Effector memory CD4-positive, alpha-beta T cell (primary cell): ENCODE results near the gene HIGD2A.
A peak's percentile ranks its signal among the peaks of the same experiment; 100 is the strongest.

Source experiments
- DNase-seq, 3 donors: peaks; one replicate each; pipeline ENCODE4 v3.0.0-alpha.2; 2020
- H3K27ac ChIP-seq: 2 replicates; pipeline ENCODE4 v1.7.0; 2013; ENCODE audit warnings: mild to moderate bottlenecking, low read length, moderate library complexity; ENCODE audit not compliant: insufficient read depth, poor library complexity, severe bottlenecking
- H3K27me3 ChIP-seq: replicated peaks from 2 replicates; pipeline ENCODE4 v1.7.0; 2013; ENCODE audit warnings: mild to moderate bottlenecking, low read length; ENCODE audit not compliant: insufficient read depth, control insufficient read depth, poor library complexity, severe bottlenecking
- H3K36me3 ChIP-seq: 2 replicates; pipeline ENCODE4 v1.7.0; 2013; ENCODE audit warnings: mild to moderate bottlenecking, low read length, moderate library complexity; ENCODE audit not compliant: control insufficient read depth, insufficient read depth
- H3K4me1 ChIP-seq: 2 replicates; pipeline ENCODE4 v1.7.0; 2013; ENCODE audit warnings: low read length, mild to moderate bottlenecking; ENCODE audit not compliant: control insufficient read depth, insufficient read depth, poor library complexity, severe bottlenecking
- H3K4me3 ChIP-seq: 2 replicates; pipeline ENCODE4 v1.7.0; 2013; ENCODE audit warnings: low read length, low read depth, mild to moderate bottlenecking; ENCODE audit not compliant: insufficient read depth, poor library complexity, severe bottlenecking
- H3K9me3 ChIP-seq: 2 replicates; pipeline ENCODE4 v1.7.0; 2013; ENCODE audit warnings: mild to moderate bottlenecking, low read length, moderate library complexity; ENCODE audit not compliant: control insufficient read depth

HIGD2A gene

GRCh38 chr5:176356179-176356566 lies 32.4 kb upstream of the HIGD2A start:
- Histone ChIP-seq H3K4me3 (no peak overlapping the region), H3K4me1 (no peaks in the 10 kb centered on the region), H3K27me3 (no peaks in the 10 kb centered on the region), H3K9me3 (no peaks in the 10 kb centered on the region), H3K27ac (no peak overlapping the region), H3K36me3 (peaks cover 52% of the 10 kb centered on the region)
- DNase-seq, result no peak

- Histone ChIP-seq H3K4me3 (no peak overlapping the region), H3K9me3 (no peaks in the 10 kb centered on the region)
- DNase-seq, result no peak
These were observed 28.9 kb upstream of the HIGD2A start for GRCh38 chr5:176359658-176360057.

GRCh38 chr5:176360894-176361436 lies 27.6 kb upstream of the HIGD2A start:
- no peak for DNase-seq
- Histone ChIP-seq H3K36me3 (peaks cover 20% of the 10 kb centered on the region), H3K9me3 (no peaks in the 10 kb centered on the region), H3K27ac (peak overlapping the region; percentile 74), H3K4me3 (peak overlapping the region; percentile 77), H3K27me3 (no peaks in the 10 kb centered on the region), H3K4me1 (peaks cover 7% of the 10 kb centered on the region)

More at GRCh38 chr5:176359658-176360057, 28.9 kb upstream of the HIGD2A start:
- H3K27ac ChIP-seq, result no peak overlapping the region
- no peaks in the 10 kb centered on the region for H3K27me3 ChIP-seq
- peaks cover 6% of the 10 kb centered on the region for H3K4me1 ChIP-seq
- peaks cover 25% of the 10 kb centered on the region for H3K36me3 ChIP-seq

GRCh38 chr5:176361437-176362232 lies 26.9 kb upstream of the HIGD2A start, which contains the start of gene KIAA1191:
TSS of gene KIAA1191 (minus strand) at chr5:176361764. CDS start at chr5:176359508, 2,256 bp downstream.
- Histone ChIP-seq H3K27me3 (no peaks in the 10 kb centered on the region), H3K36me3 (peaks cover 13% of the 10 kb centered on the region), H3K4me1 (peaks cover 12% of the 10 kb centered on the region), H3K4me3 (peak within 1 kb of the TSS; percentile 77), H3K9me3 (no peaks in the 10 kb centered on the region), H3K27ac (peak within 1 kb of the TSS; percentile 74)
- peak; percentile 89 to 92 (median 91) for DNase-seq

DNA sequence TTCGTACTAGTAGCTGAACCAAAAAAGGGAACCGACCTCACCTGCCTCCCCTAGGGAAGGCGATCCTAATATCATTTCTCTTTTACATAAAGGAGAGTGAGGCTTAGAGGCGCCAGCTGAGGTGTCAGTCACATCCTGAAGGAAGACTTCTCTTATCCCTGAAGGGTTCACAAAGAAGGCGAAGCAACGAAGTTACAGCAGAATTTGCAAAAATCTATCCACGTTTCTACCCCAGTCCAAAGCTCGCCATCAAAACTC lies 26.4 kb upstream of the HIGD2A start:
- H3K27me3 ChIP-seq, result no peaks in the 10 kb centered on the region
- H3K27ac ChIP-seq, result peak overlapping the region; percentile 74
- DNase-seq, result no peak
- H3K9me3 ChIP-seq, result no peaks in the 10 kb centered on the region
- H3K4me3 ChIP-seq, result no peak overlapping the region
- peaks cover 11% of the 10 kb centered on the region for H3K36me3 ChIP-seq
- H3K4me1 ChIP-seq, result peaks cover 12% of the 10 kb centered on the region

DNA sequence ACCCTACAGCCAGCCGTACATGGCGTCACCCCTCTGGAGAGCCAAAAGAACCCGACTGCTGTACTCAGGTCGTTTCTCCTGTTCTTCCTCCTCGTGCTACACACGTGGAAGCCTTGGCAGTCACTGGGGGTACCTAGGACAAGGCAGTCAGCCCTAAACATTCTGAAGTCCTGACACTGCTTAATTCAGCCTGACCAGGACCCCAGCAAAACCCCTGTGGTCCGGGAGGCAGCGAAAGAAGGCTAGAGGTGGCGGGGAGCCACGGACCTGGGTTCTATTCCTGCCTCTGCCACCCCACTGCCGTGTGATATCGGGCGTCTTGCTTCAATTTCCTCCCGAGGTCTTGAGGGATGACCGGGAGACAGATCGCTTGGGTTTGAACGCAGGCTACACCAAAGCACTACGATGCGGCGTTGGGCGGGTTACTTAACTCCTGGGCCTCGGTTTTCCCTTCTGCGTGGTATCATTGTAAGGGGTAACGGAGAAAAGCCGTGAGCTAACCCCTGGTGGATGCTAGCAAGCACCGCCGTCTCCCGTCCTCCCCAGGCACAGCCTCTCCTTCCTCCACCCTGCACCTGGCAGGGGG lies 23.7 kb upstream of the HIGD2A start:
- Histone ChIP-seq H3K4me1 (peaks cover 12% of the 10 kb centered on the region), H3K36me3 (no peaks in the 10 kb centered on the region), H3K27ac (peak overlapping the region; percentile 46), H3K9me3 (no peaks in the 10 kb centered on the region), H3K27me3 (no peaks in the 10 kb centered on the region), H3K4me3 (peak overlapping the region; percentile 79)
- DNase-seq, result no peak

DNA sequence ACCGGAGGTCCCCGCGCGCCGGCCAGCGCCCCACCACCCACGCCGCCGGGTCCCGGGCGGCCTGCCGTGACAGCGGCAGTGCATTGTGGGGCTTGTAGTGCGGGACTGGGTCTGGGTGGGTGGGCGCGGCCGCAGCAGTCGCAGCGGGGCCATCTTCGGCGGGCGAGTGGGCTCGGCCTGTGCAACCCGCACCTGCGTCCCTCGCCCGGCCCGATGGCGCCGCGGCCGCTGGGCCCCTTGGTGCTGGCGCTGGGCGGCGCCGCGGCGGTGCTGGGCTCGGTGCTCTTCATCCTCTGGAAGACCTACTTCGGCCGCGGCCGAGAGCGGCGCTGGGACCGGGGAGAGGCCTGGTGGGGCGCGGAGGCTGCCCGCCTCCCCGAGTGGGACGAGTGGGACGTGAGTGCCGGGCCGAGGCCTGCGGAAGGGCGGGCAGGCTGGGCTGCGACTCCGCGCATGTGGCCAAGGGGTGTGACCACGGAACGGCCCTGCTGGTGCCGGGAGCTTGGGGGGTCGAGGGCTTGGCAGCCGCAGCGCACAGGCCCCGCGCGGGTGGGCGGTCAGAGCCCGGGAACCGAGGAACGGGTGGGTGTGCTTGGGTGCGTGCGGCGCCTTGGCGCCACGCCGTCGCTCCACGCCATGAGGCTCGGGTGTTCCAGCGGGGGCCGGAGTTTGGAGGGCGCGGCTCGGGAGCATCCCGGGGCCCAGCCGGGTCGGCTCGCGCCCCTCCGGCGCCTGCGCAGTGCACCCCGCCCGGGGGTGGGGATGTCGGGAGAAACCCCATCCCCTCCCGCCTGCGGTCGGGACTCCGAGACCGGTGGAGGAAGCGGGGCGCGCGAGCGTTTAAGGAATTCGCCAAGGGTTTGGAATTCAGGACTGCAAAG lies 23.0 kb upstream of the HIGD2A start, which contains the start of gene ARL10:
ARL10 (plus strand) TSS at position 137 of the 881 bp plus-strand sequence; CDS start at position 214, 77 bp downstream.
- Histone ChIP-seq H3K27ac (peak within 1 kb of the TSS; percentile 46), H3K4me3 (peak within 1 kb of the TSS; percentile 79), H3K9me3 (no peaks in the 10 kb centered on the region), H3K36me3 (peaks cover 2% of the 10 kb centered on the region), H3K27me3 (no peaks in the 10 kb centered on the region), H3K4me1 (peaks cover 12% of the 10 kb centered on the region)
- peak; percentile 15 to 47 (median 42) for DNase-seq

GRCh38 chr5:176366232-176366894 lies 22.2 kb upstream of the HIGD2A start:
- Histone ChIP-seq H3K4me3 (peak overlapping the region; percentile 79), H3K36me3 (peaks cover 4% of the 10 kb centered on the region), H3K9me3 (no peaks in the 10 kb centered on the region), H3K4me1 (peaks cover 12% of the 10 kb centered on the region), H3K27ac (no peak overlapping the region), H3K27me3 (no peaks in the 10 kb centered on the region)
- DNase-seq, result no peak

DNA sequence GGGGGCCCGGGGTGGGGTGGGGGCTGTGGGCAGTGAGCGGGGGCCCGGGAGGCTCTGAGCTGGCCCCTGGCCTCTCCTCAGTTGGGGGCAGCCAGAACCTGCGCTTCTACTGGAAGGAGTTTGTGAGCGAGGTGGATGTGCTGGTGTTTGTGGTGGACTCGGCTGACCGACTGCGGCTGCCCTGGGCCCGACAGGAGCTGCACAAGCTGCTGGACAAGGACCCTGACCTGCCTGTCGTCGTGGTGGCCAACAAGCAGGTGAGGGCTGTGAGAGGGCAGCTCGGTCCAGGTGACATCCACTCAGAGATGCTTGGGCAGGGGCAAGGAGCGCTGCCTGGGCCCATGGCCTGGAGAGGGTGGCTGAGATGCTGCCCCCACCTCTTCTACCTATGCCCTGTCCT lies 19.8 kb upstream of the HIGD2A start:
- H3K27ac ChIP-seq, result no peak overlapping the region
- H3K9me3 ChIP-seq, result no peaks in the 10 kb centered on the region
- no peaks in the 10 kb centered on the region for H3K27me3 ChIP-seq
- peaks cover 6% of the 10 kb centered on the region for H3K4me1 ChIP-seq
- H3K4me3 ChIP-seq, result no peak overlapping the region
- peaks cover 4% of the 10 kb centered on the region for H3K36me3 ChIP-seq
- no peak for DNase-seq
